ENCODE results near the gene BBS9.

The BBS9 gene

DNA sequence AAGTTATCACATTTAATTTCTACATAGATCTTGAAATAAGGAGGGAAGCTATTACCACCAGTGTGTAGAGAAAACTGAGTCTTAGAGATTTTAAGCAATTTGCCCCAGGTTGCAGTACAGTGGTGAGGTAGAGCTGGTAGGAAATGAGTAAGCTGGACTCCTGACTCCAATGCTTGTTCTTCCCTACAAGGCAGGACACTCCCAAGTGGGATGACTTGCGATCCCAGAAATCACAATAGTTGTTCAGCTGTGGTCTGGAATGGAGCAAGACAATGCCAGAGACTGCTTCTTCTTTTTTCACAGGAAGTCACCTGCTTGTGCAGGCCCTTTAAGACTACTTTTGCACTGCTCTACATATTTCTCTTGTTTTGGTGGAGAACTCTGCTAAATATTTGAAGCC is 448.8 kb downstream of the BBS9 start:
- DNase-seq, result no peak

DNA sequence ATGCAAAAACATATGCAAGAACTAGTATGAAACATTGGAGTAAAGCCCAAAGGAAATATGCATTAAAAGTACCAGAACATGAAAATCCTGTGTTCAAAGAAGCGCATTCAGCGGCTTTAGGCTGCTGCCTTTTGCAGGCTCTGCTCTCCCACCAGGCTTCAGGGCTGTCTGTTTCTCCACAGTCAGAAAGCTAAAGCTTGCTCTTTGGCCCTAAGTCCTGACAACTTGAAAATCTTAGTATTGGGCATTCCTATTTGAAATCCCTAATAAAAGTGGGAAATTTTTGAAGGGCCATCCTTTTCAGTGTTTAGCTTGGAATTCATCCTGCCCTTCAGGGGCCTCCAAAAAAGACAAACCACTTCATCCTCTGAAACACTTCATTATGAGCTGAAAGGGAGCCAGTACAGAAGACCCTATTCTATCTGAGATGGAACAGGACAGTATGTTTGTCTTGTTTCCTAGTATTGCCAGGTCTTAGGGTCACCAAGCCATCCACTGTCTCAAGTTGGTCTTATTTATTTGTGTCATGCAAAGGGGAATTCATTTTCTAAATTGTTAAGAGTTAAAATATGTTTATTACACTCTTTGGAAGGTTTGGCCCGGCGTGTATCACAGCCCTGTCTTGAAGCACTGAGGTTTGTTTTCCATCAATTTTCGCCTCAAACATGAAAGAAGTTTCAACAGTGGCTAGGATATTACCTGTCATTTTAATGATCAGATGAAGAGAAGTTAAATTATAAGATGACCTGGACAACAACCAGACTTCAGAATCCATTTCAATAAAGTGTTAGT is 449.7 kb downstream of the BBS9 start:
- no peak for DNase-seq

DNA sequence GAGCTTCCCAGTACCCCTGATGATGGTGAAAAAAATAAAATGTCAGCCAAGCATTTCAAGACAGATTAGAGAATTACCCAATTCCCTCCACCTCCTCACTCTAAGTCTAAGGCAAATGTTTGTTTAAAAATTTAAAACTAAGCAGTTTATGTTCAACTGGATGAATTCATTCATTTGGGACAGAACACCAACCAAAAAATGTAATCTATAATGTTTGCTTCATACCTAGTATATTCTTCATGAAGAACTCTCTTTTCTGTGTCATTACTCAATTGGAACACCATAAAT is 450.3 kb downstream of the BBS9 start:
- no peak for DNase-seq

DNA sequence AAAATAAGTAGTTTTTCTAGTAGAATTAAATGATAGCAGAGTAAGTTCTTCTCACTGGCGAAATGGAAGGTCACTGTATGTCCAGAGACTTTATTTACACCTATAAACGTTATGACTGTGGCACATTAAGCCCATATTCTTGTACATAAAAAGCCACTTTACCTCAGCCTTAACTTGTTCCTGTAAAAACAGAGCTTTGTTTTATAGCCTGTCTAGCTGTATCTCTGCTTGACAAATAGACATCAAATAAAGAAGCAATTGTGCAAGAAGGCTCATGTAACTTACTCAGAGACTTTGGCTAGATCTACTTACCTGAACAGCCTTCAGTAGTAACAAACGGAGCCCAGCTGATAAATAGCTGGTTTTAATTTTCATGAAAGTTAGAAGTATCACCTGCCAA is 451.9 kb downstream of the BBS9 start:
- no peak for DNase-seq

DNA sequence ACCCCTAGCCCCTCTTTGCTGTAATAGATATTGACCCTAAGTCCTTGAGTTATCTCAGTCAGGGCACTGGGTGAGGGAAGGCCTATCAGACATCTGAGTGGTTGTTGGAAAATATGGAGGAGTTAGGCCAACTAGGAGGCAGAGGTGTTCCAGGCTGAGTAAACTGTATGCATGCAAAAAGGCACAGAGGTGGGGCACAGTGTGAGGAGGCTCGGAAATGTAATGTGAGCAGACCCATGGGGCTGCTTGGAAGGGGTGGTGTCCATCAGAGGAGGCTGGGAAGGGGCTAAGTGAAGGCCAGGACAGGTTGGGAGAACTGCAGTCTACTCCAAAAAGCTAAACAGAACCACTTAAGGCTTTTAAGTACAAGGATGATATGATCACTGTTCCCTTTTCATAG is 452.7 kb downstream of the BBS9 start:
- DNase-seq, result no peak

DNA sequence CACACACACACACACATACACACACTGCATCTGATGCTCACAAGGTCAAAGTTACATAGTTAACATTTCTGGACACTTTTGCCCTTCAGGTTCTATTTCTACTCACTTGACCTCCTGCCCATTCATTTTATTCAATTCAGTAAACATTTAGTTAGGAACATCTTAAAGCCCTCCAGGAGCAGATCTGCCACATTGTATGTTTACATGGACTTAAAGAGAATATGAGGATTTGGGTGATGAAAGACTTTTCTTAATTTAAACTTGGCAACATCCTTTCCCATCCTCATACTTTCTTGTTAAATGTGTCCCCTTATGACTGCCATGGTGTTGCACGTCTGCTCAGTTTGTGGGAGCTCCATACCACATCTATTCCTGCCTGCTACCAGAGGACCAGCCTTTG is 453.2 kb downstream of the BBS9 start:
- no peak for DNase-seq

DNA sequence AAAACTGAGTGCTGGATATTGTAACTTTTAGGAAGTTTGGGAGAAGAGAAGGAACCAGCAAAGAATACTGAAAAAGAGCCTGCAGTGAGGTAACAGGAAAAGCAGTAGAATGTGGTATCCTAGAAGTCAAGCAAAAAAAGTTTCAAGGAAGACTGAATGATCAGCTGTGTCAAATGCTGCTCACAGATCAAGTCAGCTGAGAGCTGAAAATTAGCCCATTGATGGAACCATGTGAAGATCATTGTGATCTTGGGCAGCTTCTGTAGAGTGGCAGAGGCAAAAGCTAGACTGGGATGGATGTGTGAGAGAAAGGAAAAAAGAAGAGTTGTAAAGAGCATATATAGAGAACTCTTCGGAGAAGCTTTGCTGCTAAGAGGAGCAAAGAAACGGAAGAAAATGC is 460.5 kb downstream of the BBS9 start:
- no peak for DNase-seq

- DNase-seq, result no peak
Measured at GRCh38 chr7:33590916-33591315, 461.6 kb downstream of the BBS9 start.

GRCh38 chr7:33591490-33591889 is 462.1 kb downstream of the BBS9 start:
- DNase-seq, result no peak

DNA sequence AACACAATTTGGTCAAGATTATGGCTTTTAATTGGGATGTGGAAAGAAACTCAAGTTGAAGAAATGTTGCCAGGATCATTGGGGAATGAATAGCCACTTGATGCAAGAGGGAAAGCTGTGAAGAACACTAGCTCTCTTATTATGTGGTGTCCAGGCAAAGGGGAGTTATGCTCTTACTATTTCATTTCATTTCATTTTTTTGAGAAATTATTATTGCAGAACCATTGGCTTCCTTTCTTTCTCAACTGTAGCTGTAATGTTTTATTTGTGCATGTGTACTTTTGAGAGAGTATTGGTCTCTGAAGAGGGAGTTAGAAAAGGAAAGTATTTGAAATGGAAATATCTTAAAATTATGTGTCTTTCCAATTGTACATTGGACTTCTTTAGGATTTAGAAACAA is 463.4 kb downstream of the BBS9 start:
- no peak for DNase-seq

GRCh38 chr7:33593611-33594010 is 464.2 kb downstream of the BBS9 start:
- no peak for DNase-seq

DNA sequence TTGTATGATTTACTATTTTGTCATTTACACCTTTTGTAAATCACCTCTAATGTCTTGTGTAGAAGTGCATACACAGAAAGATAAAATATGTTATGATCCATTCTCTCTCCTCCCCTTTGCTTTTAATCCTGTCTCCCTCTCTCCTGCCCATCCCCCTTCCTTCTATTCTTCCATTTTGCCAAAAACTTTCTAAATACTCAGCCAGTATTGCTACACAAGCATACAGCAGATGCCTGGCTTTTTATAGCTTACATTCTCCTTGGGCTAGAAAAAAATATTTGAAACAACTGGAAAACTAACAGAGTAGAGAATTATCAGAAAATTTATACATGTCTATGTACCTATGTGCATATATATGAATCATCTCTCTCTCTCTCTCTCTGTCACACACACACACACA is 467.3 kb downstream of the BBS9 start:
- no peak for DNase-seq

GRCh38 chr7:33597181-33597580 is 467.8 kb downstream of the BBS9 start:
- DNase-seq, result no peak

DNA sequence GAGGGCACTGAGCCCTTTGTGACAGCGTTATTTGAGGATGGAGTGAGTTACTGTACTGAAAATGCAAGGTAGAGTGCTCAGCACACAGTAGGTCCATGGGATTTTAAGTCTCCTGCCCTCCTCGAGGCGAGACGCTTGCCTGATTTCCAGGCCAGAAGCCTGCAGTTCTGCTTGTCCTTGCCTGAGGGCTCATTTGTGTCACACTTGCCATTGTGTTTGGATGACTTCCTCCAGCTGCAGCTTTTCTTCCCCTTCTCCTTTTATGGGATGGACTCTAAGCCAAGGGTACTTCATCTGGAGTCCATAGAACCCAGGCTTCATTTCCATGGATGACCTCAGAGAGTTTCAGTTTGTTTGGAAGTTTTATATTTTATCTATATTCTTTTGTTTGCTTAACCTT is 471.7 kb downstream of the BBS9 start:
- no peak for DNase-seq

GRCh38 chr7:33601884-33602283 is 472.5 kb downstream of the BBS9 start:
- no peak for DNase-seq

DNA sequence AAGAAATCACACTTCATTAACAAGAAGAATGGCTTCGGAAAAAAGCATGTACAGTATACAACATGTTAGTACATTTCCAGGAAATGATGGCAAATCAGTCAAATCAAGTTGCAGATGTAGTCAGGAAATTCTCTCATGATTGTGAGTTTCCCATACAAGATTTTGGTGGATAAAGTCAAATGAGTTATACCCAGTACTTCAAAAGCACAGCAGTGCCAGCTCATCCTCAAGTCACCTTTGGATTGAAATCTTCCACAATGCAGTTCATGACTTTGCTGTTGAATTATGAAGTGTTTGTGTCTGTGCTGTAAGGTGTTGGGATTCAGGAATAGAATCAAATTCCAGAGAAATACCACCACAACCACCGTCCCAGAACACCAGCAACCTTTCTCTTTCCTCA is 474.7 kb downstream of the BBS9 start:
- DNase-seq, result no peak

DNA sequence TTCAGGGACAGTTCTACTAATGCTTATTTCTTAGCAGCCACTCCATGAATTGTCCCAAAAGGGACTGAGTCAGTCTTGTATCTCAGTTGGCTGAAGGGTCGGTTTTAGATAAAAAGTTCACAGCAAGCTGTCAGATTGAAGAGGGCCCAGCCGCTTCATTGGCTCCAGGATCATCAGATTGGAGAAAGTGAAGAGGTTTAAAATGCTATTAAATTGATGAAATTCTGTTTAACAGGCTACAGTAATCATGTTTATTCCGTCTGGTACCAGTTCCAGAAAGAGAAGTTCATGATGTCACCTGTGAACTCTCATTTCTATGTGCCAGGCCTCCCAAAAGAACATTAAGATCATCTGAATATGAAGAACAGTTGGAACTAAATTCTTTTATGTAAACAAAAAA is 481.6 kb downstream of the BBS9 start:
- no peak for DNase-seq

DNA sequence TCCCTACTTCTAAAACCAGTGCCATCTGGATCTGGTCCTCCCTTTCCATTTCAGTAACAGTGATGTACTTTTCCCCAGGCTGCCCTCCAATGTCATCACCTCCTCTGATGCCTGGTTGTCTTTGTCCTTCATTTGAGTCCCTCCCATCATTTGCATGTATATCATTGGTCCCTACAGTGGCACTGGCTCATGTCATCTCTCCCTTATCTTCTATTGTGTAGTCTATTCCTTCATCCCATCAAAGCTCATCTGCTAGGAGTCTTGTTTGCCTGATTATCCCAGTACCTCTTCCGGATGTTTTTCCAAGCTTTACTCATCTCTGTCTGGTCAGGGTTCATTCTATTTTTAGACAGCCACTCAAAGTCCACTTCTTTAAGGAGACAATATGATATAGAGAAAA is 483.1 kb downstream of the BBS9 start:
- no peak for DNase-seq

DNA sequence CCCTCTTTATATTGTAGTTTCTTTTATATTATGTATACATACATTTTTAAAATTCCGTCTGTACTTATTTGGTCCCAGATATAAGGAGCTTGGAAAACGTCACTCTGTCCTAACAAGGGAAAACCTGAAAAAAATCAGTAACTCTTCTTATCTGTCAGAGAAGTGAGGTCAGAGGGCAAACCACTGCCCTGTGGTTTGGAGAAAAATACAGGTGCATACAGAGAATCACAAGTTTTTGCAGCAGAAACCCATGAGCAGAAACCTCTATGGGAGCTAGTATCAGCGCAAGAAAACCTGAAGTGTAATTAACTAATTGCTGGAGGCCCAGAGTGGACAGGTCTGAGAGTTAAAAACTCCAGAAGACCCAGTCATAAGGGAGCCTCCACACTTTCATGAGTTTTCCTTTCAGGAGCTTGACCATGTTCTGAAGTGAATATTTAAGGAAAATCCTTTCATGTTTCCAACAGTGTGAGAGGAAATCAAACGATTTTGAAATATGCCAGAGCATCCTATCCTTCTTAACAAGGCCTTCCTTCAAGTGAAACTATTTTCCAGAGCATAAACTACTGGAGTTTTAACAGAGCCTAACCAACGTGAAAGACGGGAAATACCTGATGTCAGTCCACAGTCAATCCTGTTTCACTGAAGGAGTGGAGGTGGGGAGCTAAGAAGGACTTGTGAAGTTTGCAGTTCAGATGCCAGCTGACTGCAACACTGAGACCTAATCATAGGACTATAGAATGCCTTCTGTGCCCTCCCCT is 485.2 kb downstream of the BBS9 start:
- no peak for DNase-seq

DNA sequence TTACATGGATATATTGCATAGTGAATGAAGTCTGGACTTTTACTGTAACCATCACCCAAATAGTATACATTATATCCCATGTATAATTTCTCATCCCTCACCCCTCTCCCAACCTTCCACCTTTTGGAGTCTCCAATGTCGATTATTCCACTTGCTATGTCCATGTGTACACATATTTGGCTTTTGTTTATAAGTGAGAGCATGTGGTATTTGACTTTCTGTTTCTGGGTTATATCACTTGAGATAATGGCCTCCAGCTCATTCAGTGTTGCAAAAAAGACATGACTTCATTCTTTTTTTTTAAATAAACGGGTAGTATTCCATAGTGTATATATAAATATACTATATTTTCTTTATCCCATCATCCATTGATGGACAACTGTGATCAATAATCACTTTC is 487.4 kb downstream of the BBS9 start:
- DNase-seq, result no peak

- no peak for DNase-seq
Measured at GRCh38 chr7:33619264-33619663, 489.9 kb downstream of the BBS9 start.

- no peak for DNase-seq
Measured at GRCh38 chr7:33623267-33623666, 493.9 kb downstream of the BBS9 start.

DNA sequence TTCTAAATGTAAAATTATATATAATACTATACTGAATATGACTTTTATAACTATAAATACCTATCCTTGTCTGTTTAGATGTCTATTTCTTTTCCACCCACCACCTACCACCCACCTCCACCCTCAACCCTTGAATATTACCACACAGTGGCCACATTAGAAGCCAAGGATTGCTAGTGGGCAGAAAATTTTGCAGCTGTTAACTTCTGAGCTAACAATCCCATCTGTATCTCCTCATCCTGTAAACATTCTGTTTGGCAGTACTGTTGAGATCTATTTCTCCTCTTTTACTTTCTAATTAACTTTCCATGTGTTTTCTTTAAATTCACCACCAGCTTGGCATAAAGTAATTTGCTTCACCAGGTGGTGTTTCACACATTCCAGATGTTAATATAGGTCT is 494.9 kb downstream of the BBS9 start:
- DNase-seq, result no peak

- DNase-seq, result no peak
Measured at GRCh38 chr7:33626869-33627268, 497.5 kb downstream of the BBS9 start.

GRCh38 chr7:33627741-33628140 is 498.4 kb downstream of the BBS9 start:
- DNase-seq, result no peak

All from activated CD4-positive, alpha-beta T cell treated with anti-CD3 and anti-CD28 coated beads, Interleukin-10, Interleukin-2, amounts not matched to agents 100 ng/mL and 50 ng/mL, durations not matched to agents 16 hours and 8 hours (primary cell).